HEK293 (cell line): ENCODE measurements around the gene SREBF2.

Experiments
- CTCF ChIA-PET: fragments of 350-600 bp; formaldehyde crosslinking; extraction: SDS; loops from one replicate; lab custom pipeline; 2021; ENCODE audit warnings: antibody characterized with exemption; lab: Yijun Ruan, JAX
- POLR2A ChIA-PET: fragments of 300-600 bp; formaldehyde crosslinking; extraction: SDS; loops from one replicate; lab custom pipeline; 2020; ENCODE audit warnings: antibody characterized with exemption, inconsistent platforms; lab: Yijun Ruan, JAX
- H3K27ac ChIP-seq: fragments of 200-500 bp; sonication (Bioruptor generic); 2 replicates; pipeline ENCODE4 v1.5.1; 2014; ENCODE audit warnings: low read depth, low read length, control low read depth, inconsistent platforms; ENCODE audit errors: extremely low read depth
- H3K36me3 ChIP-seq, 2 experiments: fragments of 200-500 bp in 1 of 2; sonication (Bioruptor generic) in 1 of 2; 1 replicate in 1 of 2; 2 replicates in 1 of 2; pipeline ENCODE4 v1.5.1; 2014 to 2017; ENCODE audit warnings: inconsistent platforms in 2 of 2, low read length in 2 of 2; ENCODE audit not compliant: control insufficient read depth in 2 of 2, insufficient read depth in 1 of 2
- H3K4me1 ChIP-seq: fragments of 200-500 bp; sonication (Bioruptor generic); 2 replicates; pipeline ENCODE4 v1.5.1; 2014; ENCODE audit warnings: mild to moderate bottlenecking, low read length, inconsistent platforms; ENCODE audit not compliant: control insufficient read depth, insufficient read depth
- H3K4me3 ChIP-seq: 2 replicates; pipeline ENCODE4 v1.5.1; 2011; ENCODE audit warnings: low read depth, mild to moderate bottlenecking, control low read depth, low read length, moderate library complexity
- H3K9me3 ChIP-seq: fragments of 200-500 bp; sonication (Bioruptor generic); 2 replicates; pipeline ENCODE4 v1.5.1; 2014; ENCODE audit warnings: low read depth, low read length, inconsistent platforms; ENCODE audit not compliant: control insufficient read depth, insufficient read depth
- HOXA7 ChIP-seq: sonication (generic); formaldehyde crosslinking; IDR thresholded peaks from 2 replicates; pipeline ENCODE4 v1.8.1; 2022; ENCODE audit warnings: missing genetic modification reagents, borderline replicate concordance
- KLF1 ChIP-seq: fragments of 450-650 bp; formaldehyde crosslinking; IDR thresholded peaks from 2 replicates; pipeline ENCODE4 v1.5.1; 2016; ENCODE audit warnings: missing biosample characterization, missing genetic modification characterization
- KLF16 ChIP-seq: fragments of 450-650 bp; formaldehyde crosslinking; IDR thresholded peaks from 2 replicates; pipeline ENCODE4 v1.5.1; 2017; ENCODE audit warnings: missing biosample characterization, missing genetic modification characterization
- PRDM10 ChIP-seq: fragments of 450-650 bp; formaldehyde crosslinking; IDR thresholded peaks from 2 replicates; pipeline ENCODE4 v1.5.1; 2016; ENCODE audit warnings: missing biosample characterization, missing genetic modification characterization
- PRDM2 ChIP-seq: fragments of 450-650 bp; formaldehyde crosslinking; IDR thresholded peaks from 2 replicates; pipeline ENCODE4 v1.5.1; 2016; ENCODE audit warnings: missing biosample characterization, missing genetic modification characterization, borderline replicate concordance
- ZBTB7A ChIP-seq: fragments of 450-650 bp; formaldehyde crosslinking; IDR thresholded peaks from 2 replicates; pipeline ENCODE4 v1.5.1; 2016; ENCODE audit warnings: low read depth, missing biosample characterization, missing genetic modification characterization
- ZFHX2 ChIP-seq: fragments of 450-650 bp; formaldehyde crosslinking; conservative IDR thresholded peaks from 2 replicates; pipeline ENCODE4 v1.5.1; 2016; ENCODE audit warnings: missing biosample characterization, missing genetic modification characterization
- ZNF133 ChIP-seq: fragments of 450-650 bp; formaldehyde crosslinking; IDR thresholded peaks from 2 replicates; pipeline ENCODE4 v1.5.1; 2016; ENCODE audit warnings: missing biosample characterization, missing genetic modification characterization
- ZNF169 ChIP-seq: fragments of 450-650 bp; formaldehyde crosslinking; IDR thresholded peaks from 2 replicates; pipeline ENCODE4 v1.5.1; 2016; ENCODE audit warnings: missing biosample characterization, missing genetic modification characterization
- ZNF221 ChIP-seq: fragments of 450-650 bp; formaldehyde crosslinking; IDR thresholded peaks from 2 replicates; pipeline ENCODE4 v1.5.1; 2017; ENCODE audit warnings: missing biosample characterization, missing genetic modification characterization, borderline replicate concordance
- ZNF239 ChIP-seq: fragments of 450-650 bp; formaldehyde crosslinking; IDR thresholded peaks from 2 replicates; pipeline ENCODE4 v1.5.1; 2016; ENCODE audit warnings: missing biosample characterization, missing genetic modification characterization
- ZNF274 ChIP-seq, 2 experiments: fragments of 200-500 bp in 1 of 2; fragments of 450-650 bp in 1 of 2; sonication (Bioruptor generic) in 1 of 2; formaldehyde crosslinking in 1 of 2; IDR thresholded peaks; 2 replicates each; pipeline versions ENCODE4 v1.5.1 to v1.6.1; 2014 to 2016; ENCODE audit warnings: borderline replicate concordance in 1 of 2, inconsistent platforms in 1 of 2, low read length in 1 of 2, missing biosample characterization in 1 of 2, missing genetic modification characterization in 1 of 2
- ZNF280D ChIP-seq: fragments of 450-650 bp; formaldehyde crosslinking; IDR thresholded peaks from 2 replicates; pipeline ENCODE4 v1.5.1; 2016; ENCODE audit warnings: missing biosample characterization, missing genetic modification characterization
- ZNF416 ChIP-seq: fragments of 450-650 bp; formaldehyde crosslinking; IDR thresholded peaks from 2 replicates; pipeline ENCODE4 v1.5.1; 2016; ENCODE audit warnings: missing biosample characterization, missing genetic modification characterization
- ZNF658 ChIP-seq: fragments of 450-650 bp; formaldehyde crosslinking; IDR thresholded peaks from 2 replicates; pipeline ENCODE4; 2016; ENCODE audit warnings: missing biosample characterization, missing genetic modification characterization
- ZNF701 ChIP-seq: fragments of 450-650 bp; formaldehyde crosslinking; IDR thresholded peaks from 2 replicates; pipeline ENCODE4 v1.5.1; 2016; ENCODE audit warnings: missing biosample characterization, missing genetic modification characterization
- ZNF843 ChIP-seq: fragments of 450-650 bp; formaldehyde crosslinking; IDR thresholded peaks from 2 replicates; pipeline ENCODE4 v1.5.1; 2016; ENCODE audit warnings: missing biosample characterization, missing genetic modification characterization
- ZSCAN4 ChIP-seq: fragments of 450-650 bp; formaldehyde crosslinking; IDR thresholded peaks from 2 replicates; pipeline ENCODE4 v1.5.1; 2017; ENCODE audit warnings: missing biosample characterization, missing genetic modification characterization
- TF ChIP-seq, protein P1 (sequence below): fragments of 450-650 bp; formaldehyde crosslinking; IDR thresholded peaks from 2 replicates; pipeline ENCODE4 v1.5.1; 2016; ENCODE audit warnings: missing biosample characterization, missing genetic modification characterization, low read depth

The SREBF2 gene

GRCh38 chr22:41832553-41833368 is at the start of gene SREBF2:
SREBF2 (plus strand) TSS chr22:41833105; CDS start chr22:41833271, 166 bp downstream.
- Histone ChIP-seq H3K4me3 (peak within 1 kb of the TSS; percentile 96), H3K36me3 (peaks cover 11 to 13% of the 10 kb centered on the region in 2 experiments), H3K9me3 (no peaks in the 10 kb centered on the region), H3K4me1 (peaks cover 3% of the 10 kb centered on the region; the same call in 1 of the 2 replicates), H3K27ac (peak within 1 kb of the TSS; percentile 87)
- ChIA-PET CTCF (interaction anchor here (0.5 to 4.0 kb wide), 11 partner anchors 14 to 166 kb away, joined by 3 to 19 read pairs (median 4); no protein-coding TSS in a partner anchor), POLR2A (interaction anchor here (0.6 to 1.6 kb wide), 18 partner anchors 9 to 314 kb away, joined by 3 to 35 read pairs (median 4); partner anchors contain the start of genes CCDC134, CENPM, MEI1 and PMM1)
- TF ChIP-seq ZNF658 (tag by site-specific recombination), result no peak
- TF ChIP-seq ZNF701 (tag by site-specific recombination), result no peak
- TF ChIP-seq PRDM10, result peak; percentile 87
- TF ChIP-seq KLF1 (tag by site-specific recombination), result peak; percentile 90
- no peak for TF ChIP-seq HOXA7
- no peak for TF ChIP-seq ZNF169 (tag by site-specific recombination)
- no peak for TF ChIP-seq ZNF274 (IDR thresholded peaks at IDR 0.05; ENCODE audit: low read length)
- no peak for TF ChIP-seq ZNF274 (tag by site-specific recombination; IDR thresholded peaks at IDR 0.05; ENCODE audit: borderline replicate concordance)
- TF ChIP-seq, protein P1, sequence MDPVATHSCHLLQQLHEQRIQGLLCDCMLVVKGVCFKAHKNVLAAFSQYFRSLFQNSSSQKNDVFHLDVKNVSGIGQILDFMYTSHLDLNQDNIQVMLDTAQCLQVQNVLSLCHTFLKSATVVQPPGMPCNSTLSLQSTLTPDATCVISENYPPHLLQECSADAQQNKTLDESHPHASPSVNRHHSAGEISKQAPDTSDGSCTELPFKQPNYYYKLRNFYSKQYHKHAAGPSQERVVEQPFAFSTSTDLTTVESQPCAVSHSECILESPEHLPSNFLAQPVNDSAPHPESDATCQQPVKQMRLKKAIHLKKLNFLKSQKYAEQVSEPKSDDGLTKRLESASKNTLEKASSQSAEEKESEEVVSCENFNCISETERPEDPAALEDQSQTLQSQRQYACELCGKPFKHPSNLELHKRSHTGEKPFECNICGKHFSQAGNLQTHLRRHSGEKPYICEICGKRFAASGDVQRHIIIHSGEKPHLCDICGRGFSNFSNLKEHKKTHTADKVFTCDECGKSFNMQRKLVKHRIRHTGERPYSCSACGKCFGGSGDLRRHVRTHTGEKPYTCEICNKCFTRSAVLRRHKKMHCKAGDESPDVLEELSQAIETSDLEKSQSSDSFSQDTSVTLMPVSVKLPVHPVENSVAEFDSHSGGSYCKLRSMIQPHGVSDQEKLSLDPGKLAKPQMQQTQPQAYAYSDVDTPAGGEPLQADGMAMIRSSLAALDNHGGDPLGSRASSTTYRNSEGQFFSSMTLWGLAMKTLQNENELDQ (tag by site-specific recombination), result no peak
- no peak for TF ChIP-seq ZNF280D (tag by site-specific recombination)
- no peak for TF ChIP-seq PRDM2
- no peak for TF ChIP-seq ZNF239 (tag by site-specific recombination)
- TF ChIP-seq ZNF416 (tag by site-specific recombination), result no peak
- peak; percentile 83 for TF ChIP-seq ZFHX2 (tag by site-specific recombination)
- no peak for TF ChIP-seq ZBTB7A
- TF ChIP-seq ZSCAN4 (tag by site-specific recombination), result no peak; the same call in 1 of the 2 replicates
- TF ChIP-seq KLF16 (tag by site-specific recombination), result peak; percentile 65
- TF ChIP-seq ZNF221, result no peak
- no peak for TF ChIP-seq ZNF133
- peak; percentile 60; the same call in 1 of the 2 replicates for TF ChIP-seq ZNF843
